ENCODE results near the gene CYTH2.

Gene CYTH2

GRCh38 chr19:48452289-48453190 lies 16.6 kb upstream of the CYTH2 start:
- DNase-seq (ENCODE audit: low spot score): peak; percentile 50

- DNase-seq (ENCODE audit: low spot score): no peak
Measured at GRCh38 chr19:48454150-48454730, 14.9 kb upstream of the CYTH2 start.

GRCh38 chr19:48455171-48455907 lies 13.8 kb upstream of the CYTH2 start, which contains the start of gene KCNJ14:
KCNJ14 (plus strand) TSS chr19:48455574; CDS start chr19:48461725, 6,151 bp downstream.
- DNase-seq (ENCODE audit: low spot score): no peak

GRCh38 chr19:48455908-48456562 lies 13.1 kb upstream of the CYTH2 start:
- DNase-seq (ENCODE audit: low spot score): no peak

- no peak for DNase-seq (ENCODE audit: low spot score)
Measured at GRCh38 chr19:48456864-48457263, 12.3 kb upstream of the CYTH2 start.

- no peak for DNase-seq (ENCODE audit: low spot score)
Measured at GRCh38 chr19:48458016-48458415, 11.2 kb upstream of the CYTH2 start.

- DNase-seq (ENCODE audit: low spot score): no peak
Measured at GRCh38 chr19:48461651-48461981, 7.6 kb upstream of the CYTH2 start.

GRCh38 chr19:48461982-48462655 lies 7.0 kb upstream of the CYTH2 start:
- DNase-seq (ENCODE audit: low spot score): no peak

GRCh38 chr19:48465215-48465614 lies 4.0 kb upstream of the CYTH2 start:
- DNase-seq (ENCODE audit: low spot score): no peak

GRCh38 chr19:48466561-48467325 lies 2.4 kb upstream of the CYTH2 start:
- peak; percentile 76 for DNase-seq (ENCODE audit: low spot score)

GRCh38 chr19:48468772-48469288 lies 339 bp upstream of the CYTH2 start:
- DNase-seq (ENCODE audit: low spot score): peak; percentile 100

GRCh38 chr19:48469934-48470680 lies 938 bp downstream of the CYTH2 start:
- no peak for DNase-seq (ENCODE audit: low spot score)

- DNase-seq (ENCODE audit: low spot score): no peak
Measured at GRCh38 chr19:48470856-48471255, 1.7 kb downstream of the CYTH2 start.

- no peak for DNase-seq (ENCODE audit: low spot score)
Measured at GRCh38 chr19:48471836-48472235, 2.7 kb downstream of the CYTH2 start.

- DNase-seq (ENCODE audit: low spot score): peak; percentile 76
Measured at GRCh38 chr19:48473161-48473966, 4.2 kb downstream of the CYTH2 start.

- DNase-seq (ENCODE audit: low spot score): no peak
Measured at GRCh38 chr19:48474084-48474592, 5.0 kb downstream of the CYTH2 start.

- DNase-seq (ENCODE audit: low spot score): no peak
Measured at GRCh38 chr19:48475369-48476068, 6.3 kb downstream of the CYTH2 start.

GRCh38 chr19:48476176-48476575 lies 7.0 kb downstream of the CYTH2 start:
- no peak for DNase-seq (ENCODE audit: low spot score)

Measured in kidney tubule cell (primary cell).